Upper lobe of left lung (tissue), 6 donors: ENCODE results near the gene ANKDD1B. TPM values are rescaled to one million over a fixed set of nuclear protein-coding genes. Genes with fewer than 3 reads are reported as not detected.
A peak's percentile ranks its signal among the peaks of the same experiment; 100 is the strongest.

ENCODE experiments used
- ATAC-seq, 2 donors: fragments of 200-7000 bp; cut with Tn5 transposase; one replicate each; pipeline ENCODE4 v1.9.1; 2022; ENCODE audit warnings: mild to moderate bottlenecking in 2 of 2, moderate library complexity in 2 of 2; ENCODE audit not compliant: low FRiP score in 2 of 2
- DNase-seq, 2 donors: peaks; one replicate each; pipeline ENCODE4 v3.0.0-alpha.2; 2019 to 2020
- H3K27ac ChIP-seq, 4 donors: fragments of 200-600 bp; sonication (generic); one replicate each; pipeline ENCODE4 v1.5.1; 2016 to 2019
- H3K27me3 ChIP-seq, 4 donors: fragments of 200-600 bp; sonication (generic); one replicate each; pipeline ENCODE4 v1.5.1; 2017 to 2019
- H3K36me3 ChIP-seq, 4 donors: fragments of 200-600 bp; sonication (generic); one replicate each; pipeline ENCODE4 v1.5.1; 2016 to 2019
- H3K4me1 ChIP-seq, 4 donors: fragments of 200-600 bp; sonication (generic); one replicate each; pipeline ENCODE4 v1.5.1; 2018 to 2019
- H3K4me3 ChIP-seq, 4 donors: fragments of 200-600 bp; sonication (generic); one replicate each; pipeline ENCODE4 v1.5.1; 2017 to 2019; ENCODE audit warnings: mild to moderate bottlenecking in 2 of 4, moderate library complexity in 1 of 4
- H3K9me3 ChIP-seq, 4 donors: fragments of 200-600 bp; sonication (generic); one replicate each; pipeline ENCODE4 v1.5.1; 2018 to 2019
- EP300 ChIP-seq, 4 donors: sonication (generic); formaldehyde crosslinking; IDR thresholded peaks; one replicate each; pipeline ENCODE4 v1.5.1; 2017; ENCODE audit warnings: antibody characterized with exemption in 4 of 4, control low read depth in 2 of 4
- POLR2A ChIP-seq, 4 donors: fragments of 450-650 bp; IDR thresholded peaks; one replicate each; pipeline ENCODE4 v1.5.1; 2016 to 2017; ENCODE audit warnings: antibody characterized with exemption in 4 of 4, mild to moderate bottlenecking in 2 of 4
- POLR2AphosphoS5 ChIP-seq, 2 donors: sonication (generic); formaldehyde crosslinking; IDR thresholded peaks; one replicate each; pipeline ENCODE4 v1.5.1; 2017; ENCODE audit warnings: antibody characterized with exemption in 2 of 2
- WGBS, 2 donors: methylation state at CpG; one replicate each; pipeline ENCODE4 v1.1.5; 2017 to 2018; 5-methylcytosine and 5-hydroxymethylcytosine counted together
- total RNA-seq, 6 donors: library from RNA; depleted of rRNA in 4 of 6; stranded (reverse); fragments of >200 nt in 4 of 6; gene quantifications; one replicate each; pipeline versions ENCODE4 v1.1.0 to v1.2.1, GENCODE V29; 2016 to 2021
- TF ChIP-seq, protein P1 (sequence below), 6 experiments: fragments of 450-650 bp in 4 of 6; fragments of 200-600 bp in 2 of 6; sonication (generic) in 2 of 6; IDR thresholded peaks; one replicate each; pipeline ENCODE4 v1.5.1; 2016 to 2019; ENCODE audit warnings: antibody characterized with exemption in 6 of 6
- donor health status: DM: no; HTN: no; CAD: no; lungs with moderate emphysema.
- donor health status: DM: no; HTN: yes; CAD: no; lungs with severe emphysema.

Gene ANKDD1B
- total RNA-seq, 6 donors from 2014 or later: 0.67 to 7.3 (median 4.4) TPM

DNA sequence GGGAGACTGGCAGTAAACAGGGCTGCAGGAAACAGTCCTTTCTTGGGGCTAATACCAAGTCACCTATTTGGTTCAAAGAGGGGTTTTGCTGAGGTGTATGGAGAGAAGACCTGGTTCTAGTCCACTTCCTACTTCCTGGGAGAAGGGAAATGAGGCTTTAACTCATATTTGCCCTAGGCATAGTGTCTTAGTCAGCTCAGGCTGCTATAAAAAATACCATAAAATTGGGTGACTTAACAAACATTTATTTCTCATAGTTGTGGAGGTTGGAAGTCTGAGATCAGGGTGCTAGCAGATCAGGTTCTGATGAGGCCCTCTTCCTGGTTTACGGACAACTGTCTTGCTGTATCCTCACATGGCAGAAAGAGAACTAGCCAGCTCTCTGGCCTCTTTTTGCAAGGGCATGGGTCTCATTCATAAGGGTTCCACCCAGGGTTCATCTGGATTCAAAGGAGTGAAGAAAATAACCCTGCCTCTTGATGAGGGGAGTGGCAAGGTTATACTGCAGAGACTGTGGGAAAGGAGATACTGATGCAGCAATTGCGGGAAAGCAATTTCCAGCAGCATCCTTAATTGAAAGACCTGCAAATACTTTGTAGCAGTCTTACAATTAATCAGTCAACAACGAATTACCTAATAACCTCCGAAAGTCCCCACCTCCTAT lies 40.5 kb downstream of the ANKDD1B start:
- H3K9me3 ChIP-seq: no peaks in the 10 kb centered on the region
- H3K27ac ChIP-seq: no peak overlapping the region
- H3K4me1 ChIP-seq: no peaks in the 10 kb centered on the region
- WGBS, 2 donors: 89 to 93% methylated on average over 4 of the region's 4 CpGs
- TF ChIP-seq POLR2A (IDR thresholded peaks at IDR 0.05) (no peak), EP300 (IDR thresholded peaks at IDR 0.05) (no peak), POLR2AphosphoS5 (IDR thresholded peaks at IDR 0.05) (no peak)
- TF ChIP-seq, protein P1, sequence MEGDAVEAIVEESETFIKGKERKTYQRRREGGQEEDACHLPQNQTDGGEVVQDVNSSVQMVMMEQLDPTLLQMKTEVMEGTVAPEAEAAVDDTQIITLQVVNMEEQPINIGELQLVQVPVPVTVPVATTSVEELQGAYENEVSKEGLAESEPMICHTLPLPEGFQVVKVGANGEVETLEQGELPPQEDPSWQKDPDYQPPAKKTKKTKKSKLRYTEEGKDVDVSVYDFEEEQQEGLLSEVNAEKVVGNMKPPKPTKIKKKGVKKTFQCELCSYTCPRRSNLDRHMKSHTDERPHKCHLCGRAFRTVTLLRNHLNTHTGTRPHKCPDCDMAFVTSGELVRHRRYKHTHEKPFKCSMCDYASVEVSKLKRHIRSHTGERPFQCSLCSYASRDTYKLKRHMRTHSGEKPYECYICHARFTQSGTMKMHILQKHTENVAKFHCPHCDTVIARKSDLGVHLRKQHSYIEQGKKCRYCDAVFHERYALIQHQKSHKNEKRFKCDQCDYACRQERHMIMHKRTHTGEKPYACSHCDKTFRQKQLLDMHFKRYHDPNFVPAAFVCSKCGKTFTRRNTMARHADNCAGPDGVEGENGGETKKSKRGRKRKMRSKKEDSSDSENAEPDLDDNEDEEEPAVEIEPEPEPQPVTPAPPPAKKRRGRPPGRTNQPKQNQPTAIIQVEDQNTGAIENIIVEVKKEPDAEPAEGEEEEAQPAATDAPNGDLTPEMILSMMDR (IDR thresholded peaks at IDR 0.05): no peak
- H3K36me3 ChIP-seq: no peaks in the 10 kb centered on the region
- H3K27me3 ChIP-seq: no peaks in the 10 kb centered on the region
- H3K4me3 ChIP-seq: no peak overlapping the region
- DNase-seq (no peak), ATAC-seq (no peak)

DNA sequence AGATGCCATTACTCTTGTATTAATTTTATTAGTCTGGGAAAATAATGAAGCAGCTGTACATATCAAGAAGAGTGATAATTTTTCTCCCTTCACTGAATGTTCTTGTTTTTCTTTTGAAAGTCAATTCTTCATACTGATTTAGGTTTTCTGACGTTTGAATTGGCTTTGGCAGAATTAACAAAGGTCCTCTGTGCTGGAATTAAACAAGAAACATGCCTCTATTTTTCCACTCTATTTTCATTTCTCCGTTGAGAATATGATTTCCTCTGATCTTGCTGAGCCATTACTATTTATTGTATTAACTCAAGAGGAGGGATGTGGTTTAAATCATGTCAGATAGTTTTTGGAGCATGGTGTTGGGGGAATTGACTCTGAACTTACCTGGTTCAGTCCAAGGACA lies 42.3 kb downstream of the ANKDD1B start:
- DNase-seq (no peak), ATAC-seq (no peak)
- H3K4me3 ChIP-seq: no peak overlapping the region
- H3K9me3 ChIP-seq: no peaks in the 10 kb centered on the region
- H3K4me1 ChIP-seq: no peaks in the 10 kb centered on the region
- 58 to 70% methylated on average over 2 of the region's 2 CpGs for WGBS, 2 donors
- no peak overlapping the region for H3K27ac ChIP-seq
- no peaks in the 10 kb centered on the region for H3K27me3 ChIP-seq
- TF ChIP-seq EP300 (IDR thresholded peaks at IDR 0.05): no peak
- no peak for TF ChIP-seq POLR2A (IDR thresholded peaks at IDR 0.05)
- TF ChIP-seq, protein P1 (IDR thresholded peaks at IDR 0.05): no peak
- TF ChIP-seq POLR2AphosphoS5 (IDR thresholded peaks at IDR 0.05): no peak
- H3K36me3 ChIP-seq: no peaks in the 10 kb centered on the region

DNA sequence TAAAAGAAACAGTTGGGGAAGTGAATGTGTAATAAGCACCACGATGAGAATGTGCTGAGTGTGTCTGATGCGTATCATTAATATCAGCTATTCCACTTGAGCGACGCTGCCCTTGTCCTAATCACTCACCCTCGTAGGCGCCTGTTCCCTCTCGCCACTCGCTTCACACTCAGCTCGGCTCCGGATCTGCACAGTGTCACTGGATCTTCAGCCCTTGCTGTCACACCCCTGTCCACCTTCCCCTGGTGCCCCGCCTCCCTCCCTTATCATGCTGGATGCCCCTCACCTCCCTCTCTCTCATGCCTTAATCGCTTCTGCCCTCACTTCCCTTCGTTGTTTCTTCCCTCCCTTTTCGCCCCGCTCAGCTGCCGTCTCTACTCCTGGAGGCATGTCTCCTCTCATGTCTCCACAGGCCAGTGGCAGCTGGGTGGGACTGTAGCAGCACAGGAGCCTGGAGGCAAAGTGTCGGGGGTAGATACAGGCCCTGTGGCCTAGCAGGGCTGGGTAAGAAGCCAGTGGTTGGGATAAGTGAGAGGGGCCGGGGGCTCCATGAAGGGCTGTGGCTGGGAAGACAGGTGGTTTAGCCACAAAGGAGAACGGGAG lies 43.5 kb downstream of the ANKDD1B start:
- Histone ChIP-seq H3K9me3 (no peaks in the 10 kb centered on the region), H3K4me3 (no peak overlapping the region), H3K27me3 (no peaks in the 10 kb centered on the region), H3K27ac (no peak overlapping the region), H3K4me1 (no peaks in the 10 kb centered on the region), H3K36me3 (no peaks in the 10 kb centered on the region)
- TF ChIP-seq, protein P1 (IDR thresholded peaks at IDR 0.05): no peak
- TF ChIP-seq POLR2A (IDR thresholded peaks at IDR 0.05) (no peak), EP300 (IDR thresholded peaks at IDR 0.05) (no peak), POLR2AphosphoS5 (IDR thresholded peaks at IDR 0.05) (no peak)
- 80 to 84% methylated on average over 19 of the region's 19 CpGs for WGBS, 2 donors
- ATAC-seq: no peak
- DNase-seq: no peak

DNA sequence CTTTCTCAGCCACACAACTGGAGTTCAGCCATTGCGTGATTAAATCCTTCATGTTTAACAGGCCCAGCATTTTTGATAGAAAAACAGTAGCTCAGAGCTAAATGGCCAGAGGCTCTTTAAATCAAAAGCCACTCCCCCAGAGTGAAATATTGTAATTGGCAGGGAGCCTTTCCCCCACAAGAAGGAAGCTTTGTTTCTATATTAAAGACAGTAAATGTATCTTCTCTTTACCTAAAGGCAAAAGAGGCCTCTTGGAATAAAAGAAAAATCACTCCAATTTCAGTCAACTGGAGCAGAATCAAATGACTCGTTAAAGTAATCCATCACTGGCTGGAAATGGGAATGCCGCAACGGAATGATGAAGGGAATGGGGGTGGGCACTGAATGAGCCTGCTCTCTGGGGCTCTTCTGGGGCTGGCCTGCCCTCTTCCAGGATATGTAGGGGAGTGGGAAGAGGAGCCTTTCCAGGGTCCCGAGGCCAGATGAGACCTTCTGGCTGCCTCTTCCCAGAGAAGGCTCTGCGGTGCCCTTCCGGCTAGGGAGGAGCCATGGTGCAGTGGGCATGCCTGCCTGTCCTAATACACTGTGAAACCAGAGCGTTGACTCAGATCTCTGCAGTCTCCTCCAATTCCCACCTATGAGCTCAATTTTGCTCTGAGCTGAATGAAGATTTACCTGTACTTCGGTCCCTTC lies 45.2 kb downstream of the ANKDD1B start:
- no peak for DNase-seq
- no peaks in the 10 kb centered on the region for H3K36me3 ChIP-seq
- TF ChIP-seq EP300 (IDR thresholded peaks at IDR 0.05): no peak
- TF ChIP-seq POLR2A (IDR thresholded peaks at IDR 0.05): no peak
- no peak for TF ChIP-seq POLR2AphosphoS5 (IDR thresholded peaks at IDR 0.05)
- TF ChIP-seq, protein P1 (IDR thresholded peaks at IDR 0.05): no peak
- H3K4me3 ChIP-seq: peak overlapping the region in 3 of 4 donors; percentile 37 to 50 (median 50)
- ATAC-seq: peak; percentile 74 to 79
- H3K27ac ChIP-seq: peak overlapping the region in 3 of 4 donors; percentile 27 to 72 (median 48)
- no peaks in the 10 kb centered on the region for H3K4me1 ChIP-seq
- H3K27me3 ChIP-seq: no peaks in the 10 kb centered on the region
- H3K9me3 ChIP-seq: no peaks in the 10 kb centered on the region
- 51 to 59% methylated on average over 9 of the region's 9 CpGs for WGBS, 2 donors
